HEK293 (cell line): ENCODE results near the gene ZNF234.

Experiments
- HOXA7 ChIP-seq: sonication (generic); formaldehyde crosslinking; IDR thresholded peaks from 2 replicates; pipeline ENCODE4 v1.8.1; 2022; ENCODE audit warnings: missing genetic modification reagents, borderline replicate concordance
- RBAK ChIP-seq: fragments of 450-650 bp; formaldehyde crosslinking; IDR thresholded peaks from 2 replicates; pipeline ENCODE4 v1.5.1; 2016; ENCODE audit warnings: missing biosample characterization, missing genetic modification characterization
- REST ChIP-seq: fragments of 450-650 bp; formaldehyde crosslinking; IDR thresholded peaks from 2 replicates; pipeline ENCODE4 v1.5.1; 2016; ENCODE audit warnings: missing biosample characterization, missing genetic modification characterization
- ZFP3 ChIP-seq: fragments of 450-650 bp; formaldehyde crosslinking; IDR thresholded peaks from 2 replicates; pipeline ENCODE4 v1.5.1; 2016; ENCODE audit warnings: low read depth, missing biosample characterization, missing genetic modification characterization
- ZIC2 ChIP-seq: fragments of 450-650 bp; formaldehyde crosslinking; IDR thresholded peaks from 2 replicates; pipeline ENCODE4 v1.5.1; 2016; ENCODE audit warnings: missing biosample characterization, missing genetic modification characterization
- ZNF133 ChIP-seq: fragments of 450-650 bp; formaldehyde crosslinking; IDR thresholded peaks from 2 replicates; pipeline ENCODE4 v1.5.1; 2016; ENCODE audit warnings: missing biosample characterization, missing genetic modification characterization
- ZNF157 ChIP-seq: fragments of 450-650 bp; formaldehyde crosslinking; IDR thresholded peaks from 2 replicates; pipeline ENCODE4 v1.5.1; 2016; ENCODE audit warnings: missing biosample characterization, missing genetic modification characterization
- ZNF169 ChIP-seq: fragments of 450-650 bp; formaldehyde crosslinking; IDR thresholded peaks from 2 replicates; pipeline ENCODE4 v1.5.1; 2016; ENCODE audit warnings: missing biosample characterization, missing genetic modification characterization
- ZNF239 ChIP-seq: fragments of 450-650 bp; formaldehyde crosslinking; IDR thresholded peaks from 2 replicates; pipeline ENCODE4 v1.5.1; 2016; ENCODE audit warnings: missing biosample characterization, missing genetic modification characterization
- ZNF302 ChIP-seq: fragments of 450-650 bp; formaldehyde crosslinking; IDR thresholded peaks from 2 replicates; pipeline ENCODE4 v1.5.1; 2016; ENCODE audit warnings: missing biosample characterization, missing genetic modification characterization, low read depth
- ZNF629 ChIP-seq: fragments of 450-650 bp; formaldehyde crosslinking; IDR thresholded peaks from 2 replicates; pipeline ENCODE4 v1.5.1; 2017; ENCODE audit warnings: missing biosample characterization, missing genetic modification characterization
- TF ChIP-seq, protein P1 (sequence below): fragments of 450-650 bp; formaldehyde crosslinking; IDR thresholded peaks from 2 replicates; pipeline ENCODE4 v1.5.1; 2016; ENCODE audit warnings: missing biosample characterization, missing genetic modification characterization
- TF ChIP-seq, protein P2 (sequence below): fragments of 450-650 bp; formaldehyde crosslinking; IDR thresholded peaks from 2 replicates; pipeline ENCODE4 v1.5.0; 2017; ENCODE audit warnings: missing biosample characterization, missing genetic modification characterization, borderline replicate concordance
- TF ChIP-seq, protein P3 (sequence below): sonication (generic); formaldehyde crosslinking; IDR thresholded peaks from 2 replicates; pipeline ENCODE4 v1.8.1; 2022; ENCODE audit warnings: mild to moderate bottlenecking, moderate library complexity, missing genetic modification reagents

DNA sequence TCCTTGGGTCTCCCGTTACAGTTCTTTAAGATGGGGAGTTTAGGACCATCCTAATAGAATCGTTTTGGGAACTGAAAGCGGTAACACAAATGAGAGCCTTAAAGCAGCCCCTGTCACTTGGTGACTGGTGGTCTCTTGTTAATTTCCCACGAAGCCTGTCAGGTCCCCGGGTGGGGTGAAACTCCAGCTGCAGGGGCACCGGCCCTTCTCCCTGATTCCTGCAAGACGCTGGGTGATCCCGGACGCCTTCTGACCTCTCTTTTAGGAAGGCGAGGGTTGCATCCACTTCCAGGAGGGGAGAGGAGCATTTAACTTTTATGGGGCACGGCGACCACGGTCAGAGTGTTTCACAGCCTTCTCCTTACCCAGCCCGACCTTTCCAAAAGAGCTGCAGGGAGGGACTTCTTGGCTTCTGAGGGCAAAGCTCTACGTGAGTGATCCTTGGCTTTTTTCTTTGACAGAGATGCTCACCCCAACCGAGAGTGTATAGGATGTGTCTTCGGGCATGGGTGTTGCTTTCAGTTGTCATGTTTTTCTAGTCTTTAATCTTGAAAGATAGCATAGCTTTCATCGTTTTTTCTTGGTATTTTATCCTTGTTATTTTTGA lies 27.5 kb upstream of the ZNF234 start:
- TF ChIP-seq ZNF133 (tag by site-specific recombination) (no peak), ZFP3 (no peak), ZNF302 (tag by site-specific recombination) (no peak), ZNF629 (tag by site-specific recombination) (no peak), ZIC2 (tag by site-specific recombination) (no peak), REST (tag by site-specific recombination) (no peak), ZNF169 (tag by site-specific recombination) (no peak), ZNF157 (no peak), RBAK (tag by site-specific recombination) (no peak), ZNF239 (tag by site-specific recombination) (no peak), HOXA7 (CRISPR knock-in tag) (no peak)
- TF ChIP-seq, protein P1, sequence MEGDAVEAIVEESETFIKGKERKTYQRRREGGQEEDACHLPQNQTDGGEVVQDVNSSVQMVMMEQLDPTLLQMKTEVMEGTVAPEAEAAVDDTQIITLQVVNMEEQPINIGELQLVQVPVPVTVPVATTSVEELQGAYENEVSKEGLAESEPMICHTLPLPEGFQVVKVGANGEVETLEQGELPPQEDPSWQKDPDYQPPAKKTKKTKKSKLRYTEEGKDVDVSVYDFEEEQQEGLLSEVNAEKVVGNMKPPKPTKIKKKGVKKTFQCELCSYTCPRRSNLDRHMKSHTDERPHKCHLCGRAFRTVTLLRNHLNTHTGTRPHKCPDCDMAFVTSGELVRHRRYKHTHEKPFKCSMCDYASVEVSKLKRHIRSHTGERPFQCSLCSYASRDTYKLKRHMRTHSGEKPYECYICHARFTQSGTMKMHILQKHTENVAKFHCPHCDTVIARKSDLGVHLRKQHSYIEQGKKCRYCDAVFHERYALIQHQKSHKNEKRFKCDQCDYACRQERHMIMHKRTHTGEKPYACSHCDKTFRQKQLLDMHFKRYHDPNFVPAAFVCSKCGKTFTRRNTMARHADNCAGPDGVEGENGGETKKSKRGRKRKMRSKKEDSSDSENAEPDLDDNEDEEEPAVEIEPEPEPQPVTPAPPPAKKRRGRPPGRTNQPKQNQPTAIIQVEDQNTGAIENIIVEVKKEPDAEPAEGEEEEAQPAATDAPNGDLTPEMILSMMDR = no peak
- TF ChIP-seq, protein P2, sequence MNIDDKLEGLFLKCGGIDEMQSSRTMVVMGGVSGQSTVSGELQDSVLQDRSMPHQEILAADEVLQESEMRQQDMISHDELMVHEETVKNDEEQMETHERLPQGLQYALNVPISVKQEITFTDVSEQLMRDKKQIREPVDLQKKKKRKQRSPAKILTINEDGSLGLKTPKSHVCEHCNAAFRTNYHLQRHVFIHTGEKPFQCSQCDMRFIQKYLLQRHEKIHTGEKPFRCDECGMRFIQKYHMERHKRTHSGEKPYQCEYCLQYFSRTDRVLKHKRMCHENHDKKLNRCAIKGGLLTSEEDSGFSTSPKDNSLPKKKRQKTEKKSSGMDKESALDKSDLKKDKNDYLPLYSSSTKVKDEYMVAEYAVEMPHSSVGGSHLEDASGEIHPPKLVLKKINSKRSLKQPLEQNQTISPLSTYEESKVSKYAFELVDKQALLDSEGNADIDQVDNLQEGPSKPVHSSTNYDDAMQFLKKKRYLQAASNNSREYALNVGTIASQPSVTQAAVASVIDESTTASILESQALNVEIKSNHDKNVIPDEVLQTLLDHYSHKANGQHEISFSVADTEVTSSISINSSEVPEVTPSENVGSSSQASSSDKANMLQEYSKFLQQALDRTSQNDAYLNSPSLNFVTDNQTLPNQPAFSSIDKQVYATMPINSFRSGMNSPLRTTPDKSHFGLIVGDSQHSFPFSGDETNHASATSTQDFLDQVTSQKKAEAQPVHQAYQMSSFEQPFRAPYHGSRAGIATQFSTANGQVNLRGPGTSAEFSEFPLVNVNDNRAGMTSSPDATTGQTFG (tag by site-specific recombination) = no peak
- TF ChIP-seq, protein P3, sequence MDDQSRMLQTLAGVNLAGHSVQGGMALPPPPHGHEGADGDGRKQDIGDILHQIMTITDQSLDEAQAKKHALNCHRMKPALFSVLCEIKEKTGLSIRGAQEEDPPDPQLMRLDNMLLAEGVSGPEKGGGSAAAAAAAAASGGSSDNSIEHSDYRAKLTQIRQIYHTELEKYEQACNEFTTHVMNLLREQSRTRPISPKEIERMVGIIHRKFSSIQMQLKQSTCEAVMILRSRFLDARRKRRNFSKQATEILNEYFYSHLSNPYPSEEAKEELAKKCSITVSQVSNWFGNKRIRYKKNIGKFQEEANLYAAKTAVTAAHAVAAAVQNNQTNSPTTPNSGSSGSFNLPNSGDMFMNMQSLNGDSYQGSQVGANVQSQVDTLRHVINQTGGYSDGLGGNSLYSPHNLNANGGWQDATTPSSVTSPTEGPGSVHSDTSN = no peak
